ENCODE data around the gene TUBGCP6.
A peak's percentile ranks its signal among the peaks of the same experiment; 100 is the strongest.

Gene TUBGCP6

GRCh38 chr22:50243685-50244419 is 971 bp downstream of the TUBGCP6 start:
- no peak for DNase-seq
- intact Hi-C loops (cut with DNase I; ENCODE audit: low total_unique reads): loop anchor here (2.0 to 10.0 kb wide), 2 partner anchors 99 to 261 kb away; partner anchors contain the start of genes LMF2, NCAPH2 and PPP6R2
- H3K4me3 ChIP-seq: peak overlapping the region; percentile 77 to 95

GRCh38 chr22:50242406-50242949 is 2.3 kb downstream of the TUBGCP6 start:
- Histone ChIP-seq H3K9me3 (no peaks in the 10 kb centered on the region), H3K4me1 (peaks cover 0 to 51% (median 41%) of the 10 kb centered on the region in 4 donors), H3K36me3 (peaks cover 5 to 44% (median 21%) of the 10 kb centered on the region in 3 donors), H3K27me3 (no peaks in the 10 kb centered on the region), H3K4me3 (peak overlapping the region; percentile 77 to 95), H3K27ac (no peak overlapping the region)
- DNase-seq: no peak
- TF ChIP-seq CTCF (IDR thresholded peaks at IDR 0.05): no peak
- intact Hi-C loops (cut with DNase I; ENCODE audit: low total_unique reads): loop anchor here (10.0 kb wide), 1 partner anchor 262 kb away; the partner anchor contains the start of genes LMF2 and NCAPH2

More at GRCh38 chr22:50243685-50244419, 971 bp downstream of the TUBGCP6 start:
- Histone ChIP-seq H3K36me3 (peaks cover 5 to 33% (median 16%) of the 10 kb centered on the region in 3 donors), H3K4me1 (peaks cover 0 to 59% (median 42%) of the 10 kb centered on the region in 4 donors), H3K27me3 (no peaks in the 10 kb centered on the region), H3K9me3 (no peaks in the 10 kb centered on the region), H3K27ac (peak overlapping the region; percentile 90)
- no peak for TF ChIP-seq CTCF (IDR thresholded peaks at IDR 0.05)

GRCh38 chr22:50238755-50239154 is 6.1 kb downstream of the TUBGCP6 start:
- peaks cover 0 to 35% (median 26%) of the 10 kb centered on the region in 4 donors for H3K4me1 ChIP-seq
- H3K27me3 ChIP-seq: no peaks in the 10 kb centered on the region
- H3K9me3 ChIP-seq: no peaks in the 10 kb centered on the region
- H3K36me3 ChIP-seq: peaks cover 5 to 47% (median 29%) of the 10 kb centered on the region in 3 donors
- intact Hi-C loops (cut with DNase I; ENCODE audit: low total_unique reads): no loop called here
- DNase-seq: no peak
- H3K4me3 ChIP-seq: no peak overlapping the region
- H3K27ac ChIP-seq: no peak overlapping the region
- no peak for TF ChIP-seq CTCF (IDR thresholded peaks at IDR 0.05)

- no peak overlapping the region for H3K4me3 ChIP-seq
- H3K27me3 ChIP-seq: no peaks in the 10 kb centered on the region
- H3K36me3 ChIP-seq: peaks cover 5 to 66% (median 44%) of the 10 kb centered on the region in 3 donors
- H3K9me3 ChIP-seq: no peaks in the 10 kb centered on the region
- H3K27ac ChIP-seq: no peak overlapping the region
- TF ChIP-seq CTCF (IDR thresholded peaks at IDR 0.05): no peak
- intact Hi-C loops (cut with DNase I; ENCODE audit: low total_unique reads): no loop called here
- peaks cover 0 to 16% (median 13%) of the 10 kb centered on the region in 4 donors for H3K4me1 ChIP-seq
- no peak for DNase-seq
These were observed 8.0 kb downstream of the TUBGCP6 start for GRCh38 chr22:50236731-50237409.

- no peaks in the 10 kb centered on the region for H3K4me1 ChIP-seq
- H3K9me3 ChIP-seq: no peaks in the 10 kb centered on the region
- H3K27me3 ChIP-seq: no peaks in the 10 kb centered on the region
- no peak for TF ChIP-seq CTCF (IDR thresholded peaks at IDR 0.05)
- DNase-seq: no peak
- no peak overlapping the region for H3K4me3 ChIP-seq
- intact Hi-C loops (cut with DNase I; ENCODE audit: low total_unique reads): no loop called here
- H3K27ac ChIP-seq: no peak overlapping the region
- H3K36me3 ChIP-seq: peaks cover 8 to 68% (median 48%) of the 10 kb centered on the region in 3 donors
These were observed 11.6 kb downstream of the TUBGCP6 start for GRCh38 chr22:50233223-50233622.

All from tibial artery (tissue), 4 donors.